ENCODE results near the gene IRX6.
A peak's percentile ranks its signal among the peaks of the same experiment; 100 is the strongest.

Gene IRX6

GRCh38 chr16:55324285-55325079, 479 bp downstream of the IRX6 start:
- no peak overlapping the region for H3K27ac ChIP-seq (ENCODE audit: low read depth, low read length)
- peak overlapping the region; percentile 67 for H3K4me3 ChIP-seq (ENCODE audit: low read depth, low read length)
- H3K4me1 ChIP-seq (ENCODE audit: control insufficient read depth, insufficient read depth, low read length): peaks cover 23% of the 10 kb centered on the region; the same call in 1 of the 2 replicates
- no peak overlapping the region for H3K9ac ChIP-seq (ENCODE audit: low read length)
- no peaks in the 10 kb centered on the region for H3K9me3 ChIP-seq (ENCODE audit: control insufficient read depth, insufficient read depth, low read depth, low read length)
- peaks cover 95% of the 10 kb centered on the region for H3K27me3 ChIP-seq (ENCODE audit: control insufficient read depth, insufficient read depth, low read length)
- H3K36me3 ChIP-seq (ENCODE audit: control insufficient read depth, insufficient read depth, low read length): no peaks in the 10 kb centered on the region

- Histone ChIP-seq H3K4me3 (ENCODE audit: low read depth, low read length) (peak overlapping the region; percentile 67), H3K27ac (ENCODE audit: low read depth, low read length) (no peak overlapping the region), H3K4me1 (ENCODE audit: control insufficient read depth, insufficient read depth, low read length) (peaks cover 29% of the 10 kb centered on the region; the same call in 1 of the 2 replicates), H3K36me3 (ENCODE audit: control insufficient read depth, insufficient read depth, low read length) (no peaks in the 10 kb centered on the region), H3K9me3 (ENCODE audit: control insufficient read depth, insufficient read depth, low read depth, low read length) (no peaks in the 10 kb centered on the region), H3K9ac (ENCODE audit: low read length) (no peak overlapping the region), H3K27me3 (ENCODE audit: control insufficient read depth, insufficient read depth, low read length) (peaks cover 99% of the 10 kb centered on the region)
Measured at GRCh38 chr16:55325080-55325447, 1.1 kb downstream of the IRX6 start.

- no peaks in the 10 kb centered on the region for H3K9me3 ChIP-seq (ENCODE audit: control insufficient read depth, insufficient read depth, low read depth, low read length)
- H3K9ac ChIP-seq (ENCODE audit: low read length): no peak overlapping the region
- no peaks in the 10 kb centered on the region for H3K36me3 ChIP-seq (ENCODE audit: control insufficient read depth, insufficient read depth, low read length)
- peaks cover 99% of the 10 kb centered on the region for H3K27me3 ChIP-seq (ENCODE audit: control insufficient read depth, insufficient read depth, low read length)
- no peak overlapping the region for H3K27ac ChIP-seq (ENCODE audit: low read depth, low read length)
- peak overlapping the region; percentile 67 for H3K4me3 ChIP-seq (ENCODE audit: low read depth, low read length)
- H3K4me1 ChIP-seq (ENCODE audit: control insufficient read depth, insufficient read depth, low read length): peaks cover 34% of the 10 kb centered on the region; the same call in 1 of the 2 replicates
Measured at GRCh38 chr16:55325458-55326109, 1.6 kb downstream of the IRX6 start.

GRCh38 chr16:55326261-55327092, 2.5 kb downstream of the IRX6 start:
- Histone ChIP-seq H3K27ac (ENCODE audit: low read depth, low read length) (no peak overlapping the region), H3K4me3 (ENCODE audit: low read depth, low read length) (peak overlapping the region; percentile 21; the same call in 1 of the 2 replicates), H3K9ac (ENCODE audit: low read length) (no peak overlapping the region), H3K4me1 (ENCODE audit: control insufficient read depth, insufficient read depth, low read length) (peaks cover 38% of the 10 kb centered on the region; the same call in 1 of the 2 replicates), H3K27me3 (ENCODE audit: control insufficient read depth, insufficient read depth, low read length) (peaks cover 100% of the 10 kb centered on the region), H3K36me3 (ENCODE audit: control insufficient read depth, insufficient read depth, low read length) (no peaks in the 10 kb centered on the region), H3K9me3 (ENCODE audit: control insufficient read depth, insufficient read depth, low read depth, low read length) (no peaks in the 10 kb centered on the region)

GRCh38 chr16:55328611-55329569, 4.9 kb downstream of the IRX6 start:
- H3K9me3 ChIP-seq (ENCODE audit: control insufficient read depth, insufficient read depth, low read depth, low read length): no peaks in the 10 kb centered on the region
- no peak overlapping the region for H3K27ac ChIP-seq (ENCODE audit: low read depth, low read length)
- no peak overlapping the region for H3K9ac ChIP-seq (ENCODE audit: low read length)
- H3K27me3 ChIP-seq (ENCODE audit: control insufficient read depth, insufficient read depth, low read length): peaks cover 100% of the 10 kb centered on the region
- H3K36me3 ChIP-seq (ENCODE audit: control insufficient read depth, insufficient read depth, low read length): no peaks in the 10 kb centered on the region
- peaks cover 41% of the 10 kb centered on the region; the same call in 1 of the 2 replicates for H3K4me1 ChIP-seq (ENCODE audit: control insufficient read depth, insufficient read depth, low read length)
- peak overlapping the region; percentile 39 for H3K4me3 ChIP-seq (ENCODE audit: low read depth, low read length)

GRCh38 chr16:55329791-55330428, 5.9 kb downstream of the IRX6 start:
- H3K27me3 ChIP-seq (ENCODE audit: control insufficient read depth, insufficient read depth, low read length): peaks cover 100% of the 10 kb centered on the region
- H3K27ac ChIP-seq (ENCODE audit: low read depth, low read length): no peak overlapping the region
- no peak overlapping the region for H3K9ac ChIP-seq (ENCODE audit: low read length)
- no peaks in the 10 kb centered on the region for H3K9me3 ChIP-seq (ENCODE audit: control insufficient read depth, insufficient read depth, low read depth, low read length)
- peaks cover 39% of the 10 kb centered on the region; the same call in 1 of the 2 replicates for H3K4me1 ChIP-seq (ENCODE audit: control insufficient read depth, insufficient read depth, low read length)
- H3K4me3 ChIP-seq (ENCODE audit: low read depth, low read length): no peak overlapping the region
- H3K36me3 ChIP-seq (ENCODE audit: control insufficient read depth, insufficient read depth, low read length): no peaks in the 10 kb centered on the region

GRCh38 chr16:55330781-55331647, 7.0 kb downstream of the IRX6 start:
- Histone ChIP-seq H3K27ac (ENCODE audit: low read depth, low read length) (no peak overlapping the region), H3K4me3 (ENCODE audit: low read depth, low read length) (peak overlapping the region; percentile 69), H3K4me1 (ENCODE audit: control insufficient read depth, insufficient read depth, low read length) (peaks cover 36% of the 10 kb centered on the region; the same call in 1 of the 2 replicates)

GRCh38 chr16:55331648-55332185, 7.7 kb downstream of the IRX6 start:
- peaks cover 33% of the 10 kb centered on the region; the same call in 1 of the 2 replicates for H3K4me1 ChIP-seq (ENCODE audit: control insufficient read depth, insufficient read depth, low read length)
- peak overlapping the region; percentile 69 for H3K4me3 ChIP-seq (ENCODE audit: low read depth, low read length)
- H3K27ac ChIP-seq (ENCODE audit: low read depth, low read length): no peak overlapping the region
- peaks cover 100% of the 10 kb centered on the region for H3K27me3 ChIP-seq (ENCODE audit: control insufficient read depth, insufficient read depth, low read length)
- no peak overlapping the region for H3K9ac ChIP-seq (ENCODE audit: low read length)
- no peaks in the 10 kb centered on the region for H3K36me3 ChIP-seq (ENCODE audit: control insufficient read depth, insufficient read depth, low read length)
- no peaks in the 10 kb centered on the region for H3K9me3 ChIP-seq (ENCODE audit: control insufficient read depth, insufficient read depth, low read depth, low read length)

More at GRCh38 chr16:55330781-55331647, 7.0 kb downstream of the IRX6 start:
- H3K27me3 ChIP-seq (ENCODE audit: control insufficient read depth, insufficient read depth, low read length): peaks cover 100% of the 10 kb centered on the region
- no peak overlapping the region for H3K9ac ChIP-seq (ENCODE audit: low read length)
- H3K9me3 ChIP-seq (ENCODE audit: control insufficient read depth, insufficient read depth, low read depth, low read length): no peaks in the 10 kb centered on the region
- H3K36me3 ChIP-seq (ENCODE audit: control insufficient read depth, insufficient read depth, low read length): no peaks in the 10 kb centered on the region

- peaks cover 25% of the 10 kb centered on the region; the same call in 1 of the 2 replicates for H3K4me1 ChIP-seq (ENCODE audit: control insufficient read depth, insufficient read depth, low read length)
- H3K9me3 ChIP-seq (ENCODE audit: control insufficient read depth, insufficient read depth, low read depth, low read length): no peaks in the 10 kb centered on the region
- no peak overlapping the region for H3K27ac ChIP-seq (ENCODE audit: low read depth, low read length)
- peaks cover 98% of the 10 kb centered on the region for H3K27me3 ChIP-seq (ENCODE audit: control insufficient read depth, insufficient read depth, low read length)
- H3K4me3 ChIP-seq (ENCODE audit: low read depth, low read length): no peak overlapping the region
- H3K36me3 ChIP-seq (ENCODE audit: control insufficient read depth, insufficient read depth, low read length): no peaks in the 10 kb centered on the region
- H3K9ac ChIP-seq (ENCODE audit: low read length): no peak overlapping the region
Measured at GRCh38 chr16:55333684-55334083, 9.7 kb downstream of the IRX6 start.
